PC-3 (cell line): ENCODE results near the gene UPK1A. TPM values are rescaled to one million over a fixed set of nuclear protein-coding genes. Genes with fewer than 3 reads are reported as not detected.

Experiments used
- ATAC-seq: fragments of 200-7000 bp; cut with Tn5 transposase; 2 replicates; pipeline ENCODE4 v1.9.1; 2020; ENCODE audit warnings: mild to moderate bottlenecking, moderate library complexity
- BruUV-seq: library from RNA; stranded (reverse); fragments of 400-500 nt; replicated peaks from 2 replicates; lab custom pipeline; 2021; lab: Mats Ljungman, UMichigan
- CTCF ChIA-PET: fragments of 300-600 bp; sonication (Branson Sonifier 250); formaldehyde crosslinking; loops from one replicate; lab custom pipeline; 2022; ENCODE audit warnings: antibody characterized with exemption; lab: Charles Lee
- POLR2A ChIA-PET: fragments of 300-600 bp; sonication (Branson Sonifier 250); formaldehyde crosslinking; loops from one replicate; lab custom pipeline; 2022; ENCODE audit warnings: antibody characterized with exemption; ENCODE audit not compliant: unreplicated experiment; lab: Charles Lee
- DNase-seq: peaks from one replicate; pipeline ENCODE4 v3.0.0-alpha.2; 2015
- H2AFZ ChIP-seq: fragments of 300-600 bp; sonication (generic); 2 replicates; pipeline ENCODE4 v1.6.0; 2016; ENCODE audit warnings: antibody characterized with exemption, low read length
- H3F3A ChIP-seq: fragments of 300-600 bp; sonication (generic); one replicate; pipeline ENCODE4 v1.6.0; 2017; ENCODE audit warnings: antibody characterized with exemption, low read length, control low read depth, mild to moderate bottlenecking; ENCODE audit not compliant: unreplicated experiment
- H3K27ac ChIP-seq: fragments of 300-600 bp; sonication (generic); 2 replicates; pipeline ENCODE4 v1.5.1; 2016; ENCODE audit warnings: mild to moderate bottlenecking, low read length
- H3K27me3 ChIP-seq: fragments of 300-600 bp; sonication (generic); 2 replicates; pipeline ENCODE4 v1.6.1; 2016; ENCODE audit warnings: low read length, mixed read lengths
- H3K36me3 ChIP-seq: fragments of 300-600 bp; sonication (generic); 2 replicates; pipeline ENCODE4 v1.6.1; 2016; ENCODE audit warnings: low read depth, mixed run types, low read length, mixed read lengths
- H3K4me1 ChIP-seq: fragments of 300-600 bp; sonication (generic); 2 replicates; pipeline ENCODE4 v1.5.1; 2016; ENCODE audit warnings: low read length; ENCODE audit not compliant: insufficient read depth
- H3K4me2 ChIP-seq: fragments of 300-600 bp; sonication (generic); 2 replicates; pipeline ENCODE4 v1.6.0; 2016; ENCODE audit warnings: low read length
- H3K4me3 ChIP-seq: fragments of 300-600 bp; sonication (generic); 2 replicates; pipeline ENCODE4 v1.5.1; 2016; ENCODE audit warnings: mild to moderate bottlenecking, low read length, mixed read lengths
- H3K79me2 ChIP-seq: fragments of 300-600 bp; sonication (generic); 2 replicates; pipeline ENCODE4 v1.6.1; 2017; ENCODE audit warnings: low read length, mixed read lengths
- H3K9ac ChIP-seq: fragments of 300-600 bp; sonication (generic); 2 replicates; pipeline ENCODE4 v1.6.0; 2016; ENCODE audit warnings: mild to moderate bottlenecking, low read length
- H3K9me2 ChIP-seq: fragments of 300-600 bp; sonication (generic); replicated peaks from 2 replicates; pipeline ENCODE4 v1.6.1; 2016; ENCODE audit warnings: mixed run types, low read length, mixed read lengths
- H3K9me3 ChIP-seq: fragments of 300-600 bp; sonication (generic); 2 replicates; pipeline ENCODE4 v1.6.1; 2016; ENCODE audit warnings: low read length, mixed read lengths
- H4K20me1 ChIP-seq: fragments of 300-600 bp; sonication (generic); 2 replicates; pipeline ENCODE4 v1.6.1; 2016; ENCODE audit warnings: low read length, mixed read lengths
- EZH2 ChIP-seq: fragments of 300-600 bp; sonication (generic); IDR thresholded peaks from one replicate; pipeline ENCODE4 v1.6.1; 2017; ENCODE audit warnings: antibody characterized with exemption, mild to moderate bottlenecking, low read length; ENCODE audit not compliant: unreplicated experiment
- EZH2phosphoT487 ChIP-seq: fragments of 300-600 bp; sonication (generic); IDR thresholded peaks from 2 replicates; pipeline ENCODE4 v1.6.1; 2018; ENCODE audit warnings: mild to moderate bottlenecking, antibody characterized with exemption, low read length, borderline replicate concordance
- intact Hi-C: fragments of 100-400 bp; cut with micrococcal nuclease; formaldehyde crosslinking; loops from 2 replicates; pipeline ENCODE4 v1.9.0; 2023
- total RNA-seq: library from RNA; depleted of rRNA; stranded (reverse); fragments of >200 nt; gene quantifications from 2 replicates; pipeline ENCODE4 v1.2.3, GENCODE V29; 2014
- TF ChIP-seq, protein P1 (sequence below): fragments of 300-600 bp; sonication (generic); conservative IDR thresholded peaks from 2 replicates; pipeline ENCODE4 v1.5.1; 2017; ENCODE audit warnings: antibody characterized with exemption, low read depth, mild to moderate bottlenecking, low read length

The UPK1A gene
- total RNA-seq, 1 experiment from 2014 or later, result not detected

DNA sequence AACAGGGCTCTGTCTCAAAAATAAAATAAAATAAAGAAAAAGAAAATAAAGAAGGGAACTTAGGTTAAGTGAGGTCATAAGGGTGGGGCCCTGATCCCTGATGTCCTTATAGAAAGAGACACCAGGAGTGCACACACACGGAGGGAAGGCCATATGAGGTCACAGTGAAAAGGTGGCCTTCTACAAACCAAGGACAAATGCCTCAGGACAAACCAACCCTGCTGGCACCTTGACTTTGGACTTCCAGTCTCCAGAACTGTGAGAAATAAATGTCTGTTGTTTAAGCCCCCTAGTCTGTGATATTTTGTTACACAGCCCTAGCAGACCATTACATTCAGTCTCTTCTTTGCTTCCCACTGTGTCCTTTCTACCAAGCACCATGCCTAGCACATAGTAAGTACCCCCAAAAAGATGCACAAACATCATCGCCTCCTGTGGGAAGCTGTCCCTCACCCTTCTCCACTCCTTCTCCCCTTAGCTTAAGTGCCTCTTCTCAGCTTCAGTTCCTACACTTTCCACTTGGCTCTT lies 29.6 kb downstream of the UPK1A start:
- Histone ChIP-seq H3K9me2 (no peaks in the 10 kb centered on the region), H3F3A (no peaks in the 10 kb centered on the region), H2AFZ (no peak overlapping the region), H3K79me2 (no peaks in the 10 kb centered on the region), H3K4me2 (no peak overlapping the region), H3K27ac (no peak overlapping the region), H3K9ac (no peak overlapping the region), H3K9me3 (no peaks in the 10 kb centered on the region), H3K4me1 (no peaks in the 10 kb centered on the region), H3K36me3 (no peaks in the 10 kb centered on the region; the same call in 1 of the 2 replicates), H4K20me1 (no peaks in the 10 kb centered on the region), H3K27me3 (no peaks in the 10 kb centered on the region), H3K4me3 (no peak overlapping the region)
- ChIA-PET POLR2A (no interaction called here), CTCF (no interaction called here)
- intact Hi-C loops, result loop anchor here (10.0 kb wide), 1 partner anchor 129 kb away; no protein-coding TSS in a partner anchor
- TF ChIP-seq, protein P1, sequence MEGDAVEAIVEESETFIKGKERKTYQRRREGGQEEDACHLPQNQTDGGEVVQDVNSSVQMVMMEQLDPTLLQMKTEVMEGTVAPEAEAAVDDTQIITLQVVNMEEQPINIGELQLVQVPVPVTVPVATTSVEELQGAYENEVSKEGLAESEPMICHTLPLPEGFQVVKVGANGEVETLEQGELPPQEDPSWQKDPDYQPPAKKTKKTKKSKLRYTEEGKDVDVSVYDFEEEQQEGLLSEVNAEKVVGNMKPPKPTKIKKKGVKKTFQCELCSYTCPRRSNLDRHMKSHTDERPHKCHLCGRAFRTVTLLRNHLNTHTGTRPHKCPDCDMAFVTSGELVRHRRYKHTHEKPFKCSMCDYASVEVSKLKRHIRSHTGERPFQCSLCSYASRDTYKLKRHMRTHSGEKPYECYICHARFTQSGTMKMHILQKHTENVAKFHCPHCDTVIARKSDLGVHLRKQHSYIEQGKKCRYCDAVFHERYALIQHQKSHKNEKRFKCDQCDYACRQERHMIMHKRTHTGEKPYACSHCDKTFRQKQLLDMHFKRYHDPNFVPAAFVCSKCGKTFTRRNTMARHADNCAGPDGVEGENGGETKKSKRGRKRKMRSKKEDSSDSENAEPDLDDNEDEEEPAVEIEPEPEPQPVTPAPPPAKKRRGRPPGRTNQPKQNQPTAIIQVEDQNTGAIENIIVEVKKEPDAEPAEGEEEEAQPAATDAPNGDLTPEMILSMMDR, result no peak
- TF ChIP-seq EZH2phosphoT487, result no peak
- TF ChIP-seq EZH2, result no peak
- no TSS peak for BruUV-seq
- ATAC-seq (no peak), DNase-seq (no peak)

DNA sequence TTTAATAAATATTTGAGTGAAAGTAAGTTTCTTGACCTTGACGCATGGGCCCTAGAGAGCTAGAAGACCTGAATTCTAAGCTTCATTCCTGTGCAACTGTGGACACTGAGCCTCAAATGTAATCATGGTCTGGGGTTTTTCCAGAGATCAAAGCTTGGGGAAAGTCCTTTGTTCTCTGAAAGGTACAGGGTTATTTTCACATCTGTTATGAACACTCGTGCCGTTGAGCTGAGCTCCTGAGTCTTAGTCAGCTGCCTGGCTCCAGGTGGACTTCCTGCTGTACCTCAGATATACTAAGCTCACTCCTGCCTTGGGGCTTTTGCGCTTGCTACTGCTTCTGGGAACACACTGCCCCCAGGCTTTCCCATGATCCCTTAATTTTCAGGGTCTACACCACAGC lies 30.5 kb downstream of the UPK1A start:
- H3K9me2 ChIP-seq, result no peaks in the 10 kb centered on the region
- ATAC-seq (no peak), DNase-seq (no peak)
- TF ChIP-seq, protein P1, result no peak
- TF ChIP-seq EZH2 (no peak), EZH2phosphoT487 (no peak)
- H2AFZ ChIP-seq, result no peak overlapping the region
- H3F3A ChIP-seq, result no peaks in the 10 kb centered on the region
- no peak overlapping the region for H3K27ac ChIP-seq
- intact Hi-C loops, result loop anchor here (10.0 kb wide), 1 partner anchor 128 kb away; no protein-coding TSS in a partner anchor
- no peaks in the 10 kb centered on the region for H3K27me3 ChIP-seq
- no TSS peak for BruUV-seq
- H3K9ac ChIP-seq, result no peak overlapping the region
- CTCF ChIA-PET, result no interaction called here
- H3K4me3 ChIP-seq, result no peak overlapping the region
- no peaks in the 10 kb centered on the region for H3K9me3 ChIP-seq
- H4K20me1 ChIP-seq, result no peaks in the 10 kb centered on the region
- no peaks in the 10 kb centered on the region for H3K79me2 ChIP-seq
- no peaks in the 10 kb centered on the region; the same call in 1 of the 2 replicates for H3K36me3 ChIP-seq
- POLR2A ChIA-PET, result no interaction called here
- no peak overlapping the region for H3K4me2 ChIP-seq
- no peaks in the 10 kb centered on the region for H3K4me1 ChIP-seq
